ENCODE measurements around the gene FAM120AOS. TPM values are rescaled to one million over a fixed set of nuclear protein-coding genes. Genes with fewer than 3 reads are reported as not detected.
A peak's percentile ranks its signal among the peaks of the same experiment; 100 is the strongest.

FAM120AOS gene
- polyA plus RNA-seq, 3 donors, result 33.2 to 47.7 (median 41.6) TPM

DNA sequence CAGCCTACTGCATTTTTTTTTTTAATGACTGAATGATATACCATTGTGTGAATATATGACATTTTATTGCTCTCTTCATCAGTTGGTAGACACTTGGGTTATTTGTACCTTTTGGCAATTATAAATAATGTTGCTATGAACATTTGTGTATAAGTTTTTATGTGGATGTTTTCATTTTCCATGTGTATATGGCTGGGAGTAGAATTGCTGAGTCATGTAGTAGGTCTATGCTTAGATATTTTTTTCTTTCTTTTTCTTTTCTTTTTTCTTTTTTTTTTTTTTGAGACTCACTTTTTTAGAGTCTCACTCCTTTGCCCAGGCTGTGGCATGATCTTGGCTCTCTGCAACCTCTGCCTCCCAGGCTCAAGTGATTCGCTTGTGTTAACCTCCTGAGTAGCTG is 32.9 kb upstream of the FAM120AOS start:
- Histone ChIP-seq H2AFZ (ENCODE audit: insufficient read depth, low read depth, low read length, poor library complexity, severe bottlenecking) (no peak overlapping the region), H4K20me1 (ENCODE audit: insufficient read depth, low read length) (peaks cover 89% of the 10 kb centered on the region), H3K4me2 (replicated peaks; ENCODE audit: extremely low read depth, low read length, poor library complexity, severe bottlenecking) (no peak overlapping the region), H3K9ac (ENCODE audit: insufficient read depth, low read length, poor library complexity, severe bottlenecking) (no peak overlapping the region), H3K27ac (ENCODE audit: low read depth in 1 of 2, low read length in 2 of 2) (peak overlapping the region in 1 of 2 donors; percentile 58), H3K27me3 (ENCODE audit: control insufficient read depth in 2 of 2, insufficient read depth in 2 of 2, low read length in 2 of 2) (no peaks in the 10 kb centered on the region), H3K4me3 (replicated peaks in 1 of 3; ENCODE audit: low read depth in 2 of 3, low read length in 3 of 3) (no peak overlapping the region), H3K79me2 (ENCODE audit: insufficient read depth, low read length) (peaks cover 93% of the 10 kb centered on the region), H3K36me3 (replicated peaks in 1 of 2; ENCODE audit: control insufficient read depth in 1 of 2, insufficient read depth in 2 of 2, low read length in 2 of 2) (peaks cover 18 to 80% of the 10 kb centered on the region in 2 donors), H3K4me1 (ENCODE audit: control insufficient read depth in 1 of 2, insufficient read depth in 2 of 2, low read length in 2 of 2) (peaks cover 6 to 14% of the 10 kb centered on the region in 2 donors), H3K9me3 (replicated peaks in 1 of 2; ENCODE audit: control insufficient read depth in 1 of 2, insufficient read depth in 1 of 2, low read length in 2 of 2) (no peaks in the 10 kb centered on the region)
- intact Hi-C loops (cut with micrococcal nuclease), result no loop called here
- WGBS (ENCODE audit: insufficient coverage), result no CpG with 5 or more reads among the region's 1 CpG
- peaks cover 35% of the 10 kb centered on the region for H3K4me1 Mint-ChIP-seq
- H3K27me3 Mint-ChIP-seq (ENCODE audit: low read depth in 3 of 3), result peaks cover 0 to 2% (median 2%) of the 10 kb centered on the region in 3 donors
- H3K27ac Mint-ChIP-seq, result peak overlapping the region in 6 of 7 donors; percentile 20 to 81 (median 52)
- TF ChIP-seq, protein P1, sequence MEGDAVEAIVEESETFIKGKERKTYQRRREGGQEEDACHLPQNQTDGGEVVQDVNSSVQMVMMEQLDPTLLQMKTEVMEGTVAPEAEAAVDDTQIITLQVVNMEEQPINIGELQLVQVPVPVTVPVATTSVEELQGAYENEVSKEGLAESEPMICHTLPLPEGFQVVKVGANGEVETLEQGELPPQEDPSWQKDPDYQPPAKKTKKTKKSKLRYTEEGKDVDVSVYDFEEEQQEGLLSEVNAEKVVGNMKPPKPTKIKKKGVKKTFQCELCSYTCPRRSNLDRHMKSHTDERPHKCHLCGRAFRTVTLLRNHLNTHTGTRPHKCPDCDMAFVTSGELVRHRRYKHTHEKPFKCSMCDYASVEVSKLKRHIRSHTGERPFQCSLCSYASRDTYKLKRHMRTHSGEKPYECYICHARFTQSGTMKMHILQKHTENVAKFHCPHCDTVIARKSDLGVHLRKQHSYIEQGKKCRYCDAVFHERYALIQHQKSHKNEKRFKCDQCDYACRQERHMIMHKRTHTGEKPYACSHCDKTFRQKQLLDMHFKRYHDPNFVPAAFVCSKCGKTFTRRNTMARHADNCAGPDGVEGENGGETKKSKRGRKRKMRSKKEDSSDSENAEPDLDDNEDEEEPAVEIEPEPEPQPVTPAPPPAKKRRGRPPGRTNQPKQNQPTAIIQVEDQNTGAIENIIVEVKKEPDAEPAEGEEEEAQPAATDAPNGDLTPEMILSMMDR (IDR thresholded peaks at IDR 0.05), result no peak
- peaks cover 0 to 3% (median 0%) of the 10 kb centered on the region in 7 donors for H3K9me3 Mint-ChIP-seq
- no peak overlapping the region for H3K4me3 Mint-ChIP-seq
- peaks cover 57 to 75% of the 10 kb centered on the region in 2 donors for H3K36me3 Mint-ChIP-seq
- no peak for DNase-seq

DNA sequence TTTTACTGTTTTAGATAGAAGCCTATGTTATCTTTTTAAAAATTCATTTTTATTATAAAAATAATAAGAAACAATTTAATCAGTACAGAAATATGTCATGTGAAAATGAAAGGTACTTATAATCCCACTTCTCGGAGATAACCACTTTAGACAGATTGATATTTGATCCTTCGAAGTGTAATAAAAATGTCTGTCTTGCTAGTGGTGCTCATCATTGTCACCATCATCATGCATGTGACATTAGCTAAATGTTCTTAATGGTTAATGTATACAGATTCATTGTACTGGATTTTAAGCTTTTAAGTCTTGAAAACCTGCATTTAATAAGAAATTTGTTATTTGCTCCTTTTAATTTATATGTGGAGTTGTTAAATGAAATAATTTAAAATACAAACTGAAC is 30.1 kb upstream of the FAM120AOS start:
- H3K4me1 ChIP-seq (ENCODE audit: control insufficient read depth in 1 of 2, insufficient read depth in 2 of 2, low read length in 2 of 2), result no peaks in the 10 kb centered on the region
- peaks cover 25% of the 10 kb centered on the region for H3K4me1 Mint-ChIP-seq
- no peak overlapping the region for H3K27ac Mint-ChIP-seq

More for the DNA sequence above, 30.1 kb upstream of the FAM120AOS start:
- no peak overlapping the region for H3K4me2 ChIP-seq (replicated peaks; ENCODE audit: extremely low read depth, low read length, poor library complexity, severe bottlenecking)
- no peak overlapping the region for H2AFZ ChIP-seq (ENCODE audit: insufficient read depth, low read depth, low read length, poor library complexity, severe bottlenecking)
- intact Hi-C loops (cut with micrococcal nuclease), result no loop called here
- WGBS (ENCODE audit: insufficient coverage), result no CpG with 5 or more reads among the region's 2 CpGs
- H3K9ac ChIP-seq (ENCODE audit: insufficient read depth, low read length, poor library complexity, severe bottlenecking), result no peak overlapping the region
- Mint-ChIP-seq H3K4me3 (no peak overlapping the region), H3K27me3 (ENCODE audit: low read depth in 3 of 3) (peaks cover 0 to 2% (median 2%) of the 10 kb centered on the region in 3 donors), H3K9me3 (peaks cover 0 to 3% (median 0%) of the 10 kb centered on the region in 7 donors), H3K36me3 (peaks cover 60 to 75% of the 10 kb centered on the region in 2 donors)
- no peak for DNase-seq
- H3K27ac ChIP-seq (ENCODE audit: low read depth in 1 of 2, low read length in 2 of 2), result peak overlapping the region in 1 of 2 donors; percentile 44
- no peaks in the 10 kb centered on the region for H3K9me3 ChIP-seq (replicated peaks in 1 of 2; ENCODE audit: control insufficient read depth in 1 of 2, insufficient read depth in 1 of 2, low read length in 2 of 2)
- no peak overlapping the region for H3K4me3 ChIP-seq (replicated peaks in 1 of 3; ENCODE audit: low read depth in 2 of 3, low read length in 3 of 3)
- H3K36me3 ChIP-seq (replicated peaks in 1 of 2; ENCODE audit: control insufficient read depth in 1 of 2, insufficient read depth in 2 of 2, low read length in 2 of 2), result peaks cover 14 to 85% of the 10 kb centered on the region in 2 donors
- H4K20me1 ChIP-seq (ENCODE audit: insufficient read depth, low read length), result peaks cover 90% of the 10 kb centered on the region
- peaks cover 93% of the 10 kb centered on the region for H3K79me2 ChIP-seq (ENCODE audit: insufficient read depth, low read length)
- H3K27me3 ChIP-seq (ENCODE audit: control insufficient read depth in 2 of 2, insufficient read depth in 2 of 2, low read length in 2 of 2), result no peaks in the 10 kb centered on the region
- TF ChIP-seq, protein P1 (IDR thresholded peaks at IDR 0.05), result no peak

Data from CD14-positive monocyte (primary cell).